Measurements from ENCODE around the gene C14orf180. TPM values are rescaled to one million over a fixed set of nuclear protein-coding genes. Genes with fewer than 3 reads are reported as not detected.

Gene C14orf180
- total RNA-seq, 4 donors from 2014 or later: 6.0 to 333 (median 18.2) TPM

- TF ChIP-seq CTCF (IDR thresholded peaks at IDR 0.05; ENCODE audit: low read depth): no peak
Measured at GRCh38 chr14:104547310-104547997, 32.1 kb upstream of the C14orf180 start.

DNA sequence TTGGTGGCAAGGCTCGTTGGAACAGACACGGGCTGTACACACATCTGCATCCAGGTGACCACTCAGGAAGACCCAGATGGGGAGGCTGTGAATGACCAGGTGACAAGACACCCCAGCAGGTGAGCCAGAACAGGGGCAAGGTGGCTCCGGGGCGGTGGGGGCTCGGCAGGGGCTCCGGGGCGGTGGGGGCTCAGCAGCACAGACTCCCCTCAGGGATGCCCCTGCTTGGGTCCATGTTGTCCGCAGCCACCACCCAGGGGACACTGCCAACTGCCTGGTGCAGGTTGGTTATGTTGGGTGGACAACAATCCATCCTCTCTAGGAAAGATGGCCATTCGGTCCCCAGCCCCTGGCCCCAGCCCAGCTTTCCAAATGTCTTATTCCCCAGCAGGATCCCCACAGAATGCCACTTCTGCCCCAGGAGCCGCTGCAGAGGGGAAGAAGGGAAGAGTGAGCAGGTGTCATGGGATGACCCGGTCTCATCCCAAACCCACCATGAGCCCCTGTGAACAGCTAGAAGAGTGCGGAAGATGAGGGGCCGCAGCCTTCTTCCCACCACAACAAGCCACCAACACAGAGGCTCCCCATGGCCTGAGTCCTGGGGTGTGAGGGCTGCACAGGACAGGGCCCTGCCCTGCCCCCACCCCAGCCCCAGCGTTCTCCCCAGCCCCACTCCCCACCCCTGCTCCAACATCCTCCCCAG is 31.4 kb upstream of the C14orf180 start:
- no peak for TF ChIP-seq CTCF (IDR thresholded peaks at IDR 0.05; ENCODE audit: low read depth)

GRCh38 chr14:104548802-104549535 is 30.6 kb upstream of the C14orf180 start:
- TF ChIP-seq CTCF (IDR thresholded peaks at IDR 0.05; ENCODE audit: low read depth): no peak

- TF ChIP-seq CTCF (IDR thresholded peaks at IDR 0.05; ENCODE audit: low read depth): no peak
Measured at GRCh38 chr14:104549536-104550339, 29.8 kb upstream of the C14orf180 start.

DNA sequence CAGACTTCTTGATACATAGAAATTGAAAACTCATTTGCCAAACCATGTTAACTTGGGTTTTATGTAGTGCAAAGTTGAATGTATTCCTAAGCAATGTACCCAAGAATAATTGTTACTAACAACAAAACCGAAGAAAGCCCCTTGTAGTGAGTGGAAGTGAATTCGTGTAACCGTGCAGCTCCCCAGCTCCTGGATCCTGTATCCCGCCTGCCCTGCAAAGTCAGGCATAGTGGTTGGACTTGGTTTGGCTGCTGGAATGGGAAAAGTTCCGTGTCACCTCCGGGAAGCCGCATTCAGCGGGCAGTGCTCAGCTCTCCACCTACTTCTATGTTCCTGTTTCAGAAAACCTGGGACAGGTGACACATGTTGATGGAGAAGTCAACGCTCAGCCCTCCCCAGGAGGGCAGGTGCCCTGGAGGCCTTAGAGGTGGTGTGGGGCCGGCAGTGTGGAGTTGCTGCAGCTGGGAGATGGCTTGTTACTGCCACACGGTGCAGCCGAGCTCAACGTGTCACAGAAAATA is 29.2 kb upstream of the C14orf180 start:
- TF ChIP-seq CTCF (IDR thresholded peaks at IDR 0.05; ENCODE audit: low read depth): no peak

DNA sequence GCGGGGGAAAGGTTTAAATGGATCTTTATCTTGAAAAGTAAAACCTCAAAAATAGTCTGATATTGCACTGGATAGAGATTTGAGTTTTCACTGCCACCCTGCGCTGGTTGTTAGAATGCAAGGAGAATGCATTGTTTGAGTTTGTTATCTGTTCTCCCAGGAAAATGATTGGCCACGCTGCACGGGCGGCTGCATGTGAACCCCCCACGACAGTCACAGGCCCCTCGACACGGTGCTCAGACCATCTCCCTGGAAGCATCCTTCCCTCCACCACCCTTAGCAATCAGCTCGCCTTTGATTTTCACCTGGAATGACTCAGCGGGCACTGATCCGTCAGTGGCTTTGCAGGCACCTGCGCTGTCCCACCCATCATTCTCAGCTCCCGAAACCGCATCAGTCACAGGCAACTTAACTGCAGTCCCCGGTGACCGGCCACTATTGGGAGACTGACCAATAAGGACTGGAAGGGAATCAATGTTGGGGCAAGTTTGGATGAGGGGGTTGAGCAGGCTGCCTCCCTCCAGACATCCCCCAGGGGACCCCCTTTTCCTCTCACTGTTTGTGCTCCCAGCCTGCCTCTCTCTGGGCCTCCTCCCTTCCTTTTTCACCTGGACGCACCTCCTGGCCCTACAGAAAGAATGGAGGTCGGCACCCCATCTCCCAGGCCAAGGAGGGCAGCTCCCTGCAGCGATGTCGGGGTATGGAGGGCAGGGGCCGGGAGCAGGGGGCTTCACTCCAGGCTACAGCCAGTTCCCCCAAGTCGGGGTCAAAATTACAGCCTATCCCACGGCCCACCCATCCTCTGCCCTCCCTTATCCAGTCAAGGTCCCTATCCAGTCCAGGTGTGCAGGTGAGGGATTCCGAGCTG is 28.5 kb upstream of the C14orf180 start:
- TF ChIP-seq CTCF (IDR thresholded peaks at IDR 0.05; ENCODE audit: low read depth): no peak
